NCI-H2029 treated with DMSO at 0.1 percent for 48 hours (cell line): ENCODE results near the gene SCN1B.

Experiments used
- DNase-seq: peaks from one replicate; lab custom pipeline; 2025; lab: John Stamatoyannopoulos, UW

The SCN1B gene

DNA sequence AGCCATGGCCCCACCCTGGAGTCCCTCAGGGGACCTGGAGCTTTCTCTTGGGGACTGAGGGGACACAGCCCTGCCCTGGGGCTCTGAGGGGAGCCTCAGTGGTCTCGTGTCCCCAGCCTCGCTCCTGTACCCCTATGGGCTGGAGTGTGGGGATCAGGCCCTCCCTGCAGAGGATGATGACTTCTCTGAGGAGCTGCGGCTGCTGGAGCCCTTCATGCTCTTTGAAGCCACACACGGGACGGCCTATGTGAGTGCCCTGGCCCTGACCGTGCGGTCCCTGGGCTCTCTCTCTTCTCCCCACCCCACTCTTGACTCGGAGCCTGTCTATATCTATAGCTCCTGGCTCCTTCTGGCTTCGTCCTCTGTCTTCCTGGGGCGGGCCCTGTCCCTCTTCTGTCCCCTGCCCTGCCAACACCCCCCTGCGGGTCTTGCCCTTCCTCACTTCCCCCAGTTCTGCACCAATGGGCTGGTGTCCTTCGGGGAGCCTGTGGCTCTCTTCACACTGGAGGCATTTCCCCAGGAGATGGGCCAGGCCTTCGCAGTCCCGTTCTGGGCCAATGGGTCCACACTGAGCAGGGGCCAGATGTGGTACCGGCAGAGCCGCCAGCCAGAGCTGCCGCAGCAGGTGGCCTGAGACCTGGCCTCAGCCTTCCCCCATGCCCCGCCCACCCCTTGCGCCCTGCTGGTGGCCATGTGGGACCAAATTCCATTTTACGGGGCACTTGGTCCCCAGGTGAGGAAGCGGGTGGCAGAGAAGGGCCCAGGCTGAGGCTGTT lies 44.3 kb downstream of the SCN1B start:
- DNase-seq = no peak

DNA sequence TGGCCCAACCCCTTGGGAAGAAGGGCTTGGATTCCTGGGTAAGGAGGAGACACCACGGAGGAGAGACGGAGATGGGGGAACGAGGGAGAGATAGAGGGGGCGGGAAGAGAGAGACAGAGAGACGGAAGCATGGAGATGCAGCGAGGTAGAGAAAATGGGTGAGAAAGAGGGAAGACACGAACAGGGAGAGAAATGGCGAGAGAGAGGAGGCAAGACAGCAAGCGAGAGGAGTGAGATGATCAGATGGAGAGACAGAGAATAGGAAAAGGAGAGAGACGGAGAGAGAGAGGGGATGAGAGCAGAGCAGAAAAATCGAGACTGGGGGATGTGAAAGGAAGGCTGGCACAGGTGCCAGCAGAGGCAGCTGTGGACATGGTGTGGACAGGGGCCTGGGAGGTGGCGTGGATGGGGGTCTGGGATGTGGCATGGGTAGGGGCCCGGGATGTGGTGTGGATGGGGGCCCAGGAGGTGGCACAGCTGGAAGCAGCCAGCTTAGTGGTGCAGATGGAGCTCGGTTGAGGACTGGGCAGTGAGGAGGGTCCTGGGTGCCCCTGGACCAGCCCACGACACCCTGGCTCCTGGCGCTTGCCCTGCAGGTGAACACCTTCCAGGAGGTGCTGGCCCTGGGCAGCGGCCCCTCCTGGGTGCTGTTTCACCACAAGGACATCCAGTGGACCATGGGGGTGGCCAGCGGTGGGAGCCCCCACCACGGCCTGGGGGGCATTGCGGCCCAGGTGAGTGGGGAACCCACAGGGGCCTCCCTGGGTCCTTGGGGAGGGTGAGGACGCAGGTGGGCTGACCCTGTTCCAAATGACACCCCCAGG lies 45.1 kb downstream of the SCN1B start:
- no peak for DNase-seq

DNA sequence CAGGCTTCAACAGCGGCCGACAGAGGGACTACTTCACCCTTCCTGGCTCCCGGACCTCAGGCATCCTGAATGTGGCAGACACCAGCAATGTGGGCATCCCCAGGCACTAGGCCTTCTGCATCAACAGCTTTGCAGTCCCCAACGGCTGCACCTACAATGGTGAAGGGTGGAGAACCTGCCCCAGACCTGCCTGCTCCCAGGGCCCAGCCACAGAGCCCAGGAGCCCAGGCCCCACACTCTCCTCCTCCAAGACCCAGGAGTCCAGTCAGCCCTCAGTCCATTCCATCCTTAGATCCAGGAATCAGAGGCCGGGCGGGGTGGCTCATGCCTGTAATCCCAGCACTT lies 45.7 kb downstream of the SCN1B start:
- DNase-seq = no peak

DNA sequence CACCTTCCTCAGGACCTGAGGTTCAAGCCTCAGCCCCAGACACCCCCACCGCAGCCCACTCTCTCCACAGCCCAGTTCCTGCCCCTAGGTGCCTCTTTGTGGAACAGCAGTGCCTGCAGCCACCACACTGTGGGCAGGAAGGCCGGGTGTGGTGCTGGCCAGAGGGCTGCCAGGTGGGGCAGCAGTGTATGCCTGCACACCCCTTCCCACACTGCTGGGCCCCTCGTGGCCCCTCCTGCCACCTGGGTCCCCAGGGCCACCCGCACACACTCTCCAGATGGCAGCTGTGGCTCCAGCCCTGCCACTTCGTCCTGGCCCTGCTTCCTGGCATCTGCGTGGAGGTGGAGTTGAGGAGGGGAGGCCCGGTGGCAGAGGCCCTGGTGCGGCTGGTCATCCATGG lies 46.4 kb downstream of the SCN1B start:
- no peak for DNase-seq

DNA sequence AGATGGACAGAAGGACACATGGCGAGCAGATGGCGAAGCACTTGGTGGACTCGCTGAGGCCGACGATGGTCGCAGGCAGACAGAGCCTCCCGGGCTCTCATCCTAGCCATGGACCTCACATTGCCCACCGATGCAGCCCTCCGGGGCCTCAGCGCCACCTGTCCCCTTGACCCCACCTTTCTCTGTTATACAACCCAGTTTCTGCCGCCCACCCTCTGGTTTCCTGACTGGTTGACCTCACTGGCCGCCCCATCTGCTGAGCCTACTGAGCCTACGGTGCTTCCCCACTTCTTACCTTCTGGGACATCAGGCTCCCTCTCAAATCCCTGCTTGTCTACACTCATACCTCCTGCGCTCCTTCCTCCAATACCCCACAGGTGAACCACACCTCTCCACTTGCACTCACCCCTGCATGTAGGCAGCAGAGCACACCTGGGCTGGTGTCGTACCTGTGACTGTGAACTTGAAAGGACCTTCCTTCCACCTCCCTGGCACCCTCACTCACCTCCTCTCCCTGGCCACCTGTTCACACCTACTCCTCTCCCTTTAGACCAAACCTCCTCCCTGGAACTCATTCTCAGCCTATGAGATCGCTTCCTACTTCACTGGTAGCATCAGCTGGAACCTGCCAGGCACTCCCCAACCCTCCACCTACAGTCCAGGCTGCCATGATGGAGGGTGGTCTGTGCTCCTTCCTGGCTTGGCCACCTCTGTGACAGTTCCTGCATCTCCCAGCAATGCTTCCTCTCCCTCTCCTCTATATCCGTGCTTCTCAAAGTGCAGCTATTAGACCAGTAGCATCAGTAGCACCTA lies 47.3 kb downstream of the SCN1B start:
- no peak for DNase-seq

DNA sequence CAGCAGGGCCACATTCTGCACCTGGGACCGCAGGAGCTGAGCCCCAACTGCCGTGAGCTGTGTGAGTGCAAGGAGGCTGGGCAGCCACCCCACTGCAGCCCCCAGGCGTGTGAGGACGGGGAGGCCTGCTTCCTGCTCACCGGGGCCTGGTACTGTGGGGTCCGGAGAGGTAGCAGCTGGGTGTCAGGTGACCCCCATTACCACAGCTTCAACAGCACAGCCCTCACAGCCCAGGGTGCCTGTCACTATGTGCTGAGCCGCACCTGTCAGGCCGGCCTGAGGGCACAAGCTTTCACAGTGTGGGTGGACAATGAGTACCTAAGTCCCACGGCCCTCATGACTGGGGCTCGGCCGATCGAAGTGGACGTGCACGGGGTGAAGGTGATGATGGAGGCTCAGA lies 49.6 kb downstream of the SCN1B start:
- no peak for DNase-seq

DNA sequence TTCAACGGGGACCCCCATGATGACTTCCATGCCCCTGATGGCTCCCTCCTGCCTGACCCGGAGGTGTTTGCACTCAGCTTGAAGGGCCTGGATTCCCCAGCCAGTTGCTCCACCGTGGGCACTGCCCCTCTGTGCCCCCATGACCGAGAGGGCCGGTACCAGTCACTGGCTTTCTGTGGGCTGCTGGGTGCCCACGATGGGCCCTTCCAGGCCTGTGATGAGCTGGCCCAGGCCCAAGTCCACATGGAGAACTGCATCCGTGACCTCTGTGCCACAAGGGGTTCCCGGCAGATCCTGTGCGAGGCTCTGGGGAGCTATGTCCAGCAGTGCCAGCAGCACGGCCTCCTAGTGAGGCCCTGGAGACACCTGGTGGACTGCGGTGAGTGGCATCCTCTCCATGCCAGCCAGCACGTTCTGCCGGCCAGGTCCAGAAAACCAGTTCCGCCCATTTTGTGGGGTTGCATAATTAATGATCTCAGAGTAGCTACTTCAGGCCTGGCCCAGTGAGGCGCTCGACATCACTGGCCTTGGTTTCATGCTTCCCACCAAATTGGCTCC lies 50.4 kb downstream of the SCN1B start:
- DNase-seq = no peak

DNA sequence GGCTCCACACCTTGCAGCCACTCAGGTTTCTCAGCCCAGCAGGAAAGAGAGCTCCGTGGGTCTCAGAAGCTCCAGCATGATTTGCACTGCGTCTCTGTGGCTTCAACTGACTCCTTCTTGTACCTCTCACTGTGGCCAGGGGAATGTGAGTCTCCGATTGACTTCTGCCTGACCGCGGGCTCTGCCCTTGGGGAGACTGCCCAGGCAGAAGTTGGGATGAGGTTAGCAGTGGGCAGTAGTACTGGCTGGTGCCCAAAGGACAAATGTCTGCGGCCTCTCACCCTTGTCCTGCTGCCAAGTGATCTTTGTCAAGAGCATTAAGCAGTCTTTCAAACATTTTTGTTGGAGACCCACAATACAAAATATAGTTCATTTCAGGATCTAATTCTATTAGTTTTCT lies 50.9 kb downstream of the SCN1B start:
- no peak for DNase-seq

DNA sequence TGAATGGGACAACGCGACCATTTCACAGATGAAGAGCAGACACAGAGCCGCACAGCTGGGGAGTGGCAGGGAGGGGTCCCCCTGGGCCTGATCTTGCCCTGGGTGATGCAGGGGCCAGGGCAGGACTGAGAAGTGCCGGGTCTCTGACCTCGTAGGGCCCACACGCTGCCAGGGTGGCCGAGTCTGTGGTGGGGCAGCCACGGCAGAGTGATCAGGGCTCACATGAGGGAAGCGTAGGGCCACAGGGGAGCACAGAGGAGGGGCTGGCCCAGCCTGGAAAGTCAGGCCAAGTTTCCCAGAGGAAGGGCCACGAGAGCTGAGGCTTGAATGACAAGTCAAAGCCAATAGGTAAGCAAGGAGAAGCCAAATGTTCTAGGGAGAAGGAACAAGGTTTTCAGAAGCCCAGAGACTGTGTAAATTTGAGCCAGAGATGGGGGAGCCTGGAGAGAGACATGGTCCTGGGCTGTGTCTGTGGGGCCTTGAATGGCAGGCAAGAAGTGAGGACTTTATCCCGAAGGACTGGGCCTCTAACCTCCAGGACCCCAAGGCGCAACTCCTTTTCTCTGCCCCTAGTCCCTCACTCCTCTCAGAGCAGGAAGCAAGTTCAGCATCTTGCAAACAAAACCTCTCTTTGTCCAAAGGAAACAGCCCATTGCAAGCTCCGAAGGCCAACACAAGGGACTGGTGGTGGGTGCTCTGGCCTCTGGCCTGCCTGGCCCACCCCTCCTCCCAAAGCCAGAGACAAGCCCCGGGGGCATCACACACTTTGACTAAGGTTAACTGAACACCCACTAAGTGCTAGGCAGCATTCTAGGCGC lies 53.6 kb downstream of the SCN1B start:
- no peak for DNase-seq

DNA sequence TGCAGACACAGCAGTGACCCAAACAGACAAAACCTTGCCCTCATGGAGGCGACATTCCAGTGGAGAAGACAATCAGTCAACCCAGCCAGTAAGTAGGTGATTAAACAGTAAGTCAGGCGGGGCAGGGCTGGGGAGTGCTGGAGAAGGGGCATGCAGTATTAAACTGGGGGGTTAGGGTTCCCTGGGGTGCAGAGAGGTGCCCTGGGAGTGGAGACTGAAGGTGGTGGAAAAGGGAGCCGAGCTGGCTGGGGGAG lies 54.2 kb downstream of the SCN1B start:
- DNase-seq = no peak

DNA sequence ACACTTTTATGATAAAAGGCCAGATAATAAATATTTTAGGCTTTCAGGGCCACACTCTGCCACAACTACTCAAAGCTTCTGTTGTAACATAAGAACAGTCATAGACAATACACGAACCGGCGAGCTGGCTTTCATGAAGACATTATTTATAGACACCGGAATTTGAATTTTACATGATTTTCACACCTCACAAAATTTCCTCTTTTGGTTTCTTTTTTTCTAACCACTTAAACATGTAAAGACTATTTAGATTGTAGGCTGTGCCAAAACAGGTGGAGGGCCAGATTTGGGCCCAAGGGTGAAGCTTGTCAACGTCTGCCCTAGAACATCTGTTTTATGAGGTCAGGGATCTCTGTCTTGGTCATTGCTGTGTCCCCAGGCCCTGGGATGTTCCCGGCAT lies 55.7 kb downstream of the SCN1B start:
- no peak for DNase-seq

DNA sequence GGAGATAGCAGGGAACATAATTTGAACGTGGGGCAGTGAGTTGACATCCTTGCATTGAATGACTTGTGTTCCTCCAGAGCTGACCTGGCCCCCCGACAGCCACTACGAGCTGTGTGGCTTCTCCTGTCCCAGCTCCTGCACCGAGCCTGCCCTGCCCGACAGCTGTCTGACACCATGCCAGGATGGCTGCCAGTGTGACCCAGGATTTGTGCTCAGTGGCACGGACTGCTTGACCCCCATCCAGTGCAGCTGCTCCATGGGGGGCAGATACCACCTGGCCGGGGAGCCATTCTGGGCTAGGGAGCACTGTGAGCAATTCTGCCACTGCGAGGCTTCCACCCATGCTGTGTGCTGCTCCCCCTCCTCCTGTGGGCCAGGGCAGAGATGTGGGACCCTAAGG lies 56.2 kb downstream of the SCN1B start:
- DNase-seq = no peak

DNA sequence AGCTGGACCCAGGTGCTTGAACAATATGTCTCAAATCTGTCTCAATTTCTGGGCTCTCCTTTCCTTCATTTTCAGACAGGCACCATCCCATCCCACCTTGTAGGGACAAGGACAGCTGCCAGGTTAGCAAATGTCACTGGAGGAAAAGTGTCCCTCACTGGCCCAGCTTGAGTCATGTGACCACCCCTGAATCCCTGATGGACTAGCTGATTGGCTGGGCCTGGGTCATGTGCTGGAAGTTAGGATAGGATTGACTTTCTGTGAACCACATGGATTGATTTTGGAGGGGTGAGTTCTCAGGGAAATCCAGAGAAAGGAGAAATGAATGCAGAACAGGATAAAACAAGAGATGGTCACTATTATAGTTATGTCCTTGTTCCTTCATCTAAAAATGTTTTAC lies 57.1 kb downstream of the SCN1B start:
- DNase-seq = no peak

DNA sequence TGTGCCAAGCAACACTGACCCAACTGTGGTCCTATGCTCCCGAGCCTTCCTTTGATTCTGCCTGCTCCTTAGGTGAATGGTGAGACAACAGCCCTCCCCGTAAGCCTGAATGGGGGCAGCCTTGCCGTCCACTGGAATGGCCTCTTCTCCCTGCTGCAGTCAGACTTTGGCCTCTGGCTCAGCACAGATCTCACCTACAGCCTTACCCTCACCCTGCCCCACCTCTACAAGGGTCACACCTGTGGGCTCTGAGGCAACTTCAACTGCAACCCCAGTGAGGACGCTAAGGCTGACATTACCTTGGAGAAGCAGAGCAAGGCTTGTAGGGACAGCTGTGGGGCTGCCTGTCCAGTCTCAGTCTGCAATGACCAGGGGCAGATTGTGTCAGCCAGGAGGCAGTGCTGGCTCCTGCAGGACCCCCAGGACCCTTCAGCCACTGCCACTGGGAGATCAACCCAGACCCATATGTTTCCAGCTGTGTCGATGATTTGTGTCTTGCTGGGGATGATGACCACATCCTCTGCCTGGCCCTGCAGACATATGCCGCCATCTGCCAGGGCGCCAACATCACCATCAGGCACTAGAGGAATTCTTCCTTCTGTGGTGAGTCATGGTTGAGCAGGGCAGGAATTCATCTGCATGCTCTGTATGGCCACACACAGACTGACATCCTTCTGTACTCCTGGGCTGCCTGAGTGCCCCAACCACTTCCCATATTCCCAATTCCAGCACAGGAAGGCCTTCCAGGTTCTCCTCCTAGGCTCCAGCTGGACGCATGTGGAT lies 58.1 kb downstream of the SCN1B start:
- no peak for DNase-seq

DNA sequence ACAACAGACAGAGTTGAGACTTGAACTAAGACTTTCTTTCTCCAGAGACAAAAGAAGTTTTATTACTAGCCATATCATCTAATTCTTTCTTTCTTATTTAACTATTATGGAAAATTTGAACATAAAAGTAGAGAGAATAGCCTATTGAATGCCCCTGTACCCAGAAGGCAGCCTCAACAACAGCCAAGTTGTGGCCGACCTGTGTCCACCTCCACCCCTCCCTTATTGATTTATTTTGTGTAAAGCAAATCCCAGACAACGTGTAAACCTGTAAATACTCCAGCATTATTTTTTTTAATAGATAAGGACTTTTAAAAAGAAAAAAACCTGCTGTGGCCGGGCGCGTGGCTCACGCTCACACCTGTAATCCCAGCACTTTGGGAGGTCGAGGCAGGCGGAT lies 59.3 kb downstream of the SCN1B start:
- DNase-seq = no peak
